Stomach (tissue), 4 donors: ENCODE measurements around the gene NCF4.

Experiments used
- CTCF ChIP-seq, 7 experiments: fragments of 450-650 bp in 4 of 7; fragments of 200-600 bp in 3 of 7; sonication (generic) in 3 of 7; IDR thresholded peaks; one replicate each; pipeline ENCODE4 v1.5.1; 2016 to 2019; ENCODE audit warnings: antibody characterized with exemption in 7 of 7, control low read depth in 2 of 7, mild to moderate bottlenecking in 1 of 7
- EP300 ChIP-seq: sonication (generic); formaldehyde crosslinking; IDR thresholded peaks from one replicate; pipeline ENCODE4 v1.6.1; 2017; ENCODE audit warnings: antibody characterized with exemption
- POLR2A ChIP-seq, 4 donors: fragments of 450-650 bp; IDR thresholded peaks; one replicate each; pipeline ENCODE4 v1.6.1; 2016; ENCODE audit warnings: antibody characterized with exemption in 4 of 4, control low read depth in 2 of 4, mild to moderate bottlenecking in 1 of 4, moderate library complexity in 1 of 4
- POLR2AphosphoS5 ChIP-seq, 3 donors: sonication (generic); formaldehyde crosslinking; IDR thresholded peaks; one replicate each; pipeline ENCODE4 v1.6.1; 2016; ENCODE audit warnings: antibody characterized with exemption in 3 of 3

- no peak for TF ChIP-seq CTCF (IDR thresholded peaks at IDR 0.05)
- TF ChIP-seq POLR2AphosphoS5 (IDR thresholded peaks at IDR 0.05) = no peak
- TF ChIP-seq EP300 = no peak
- no peak for TF ChIP-seq POLR2A (IDR thresholded peaks at IDR 0.05)
Measured at GRCh38 chr22:36886016-36886415, 25.2 kb downstream of the NCF4 start.
